Trophoblast cell (in vitro differentiated cells and primary cell): ENCODE measurements around the gene TCF15.
A peak's percentile ranks its signal among the peaks of the same experiment; 100 is the strongest.

Experiments
- DNase-seq, 2 donors: peaks; one replicate each; pipeline ENCODE4 v3.0.0-alpha.2; 2016
- H2AFZ ChIP-seq: 2 replicates; pipeline ENCODE4 v1.6.1; 2013; ENCODE audit warnings: low read length, moderate library complexity, mild to moderate bottlenecking; ENCODE audit not compliant: insufficient read depth, poor library complexity
- H2AK5ac ChIP-seq: 2 replicates; pipeline ENCODE4 v1.6.1; 2013; ENCODE audit warnings: mild to moderate bottlenecking, low read length
- H2BK120ac ChIP-seq: 2 replicates; pipeline ENCODE4 v1.6.1; 2013; ENCODE audit warnings: low read length, mild to moderate bottlenecking, moderate library complexity; ENCODE audit not compliant: insufficient read depth, poor library complexity
- H2BK12ac ChIP-seq: 2 replicates; pipeline ENCODE4 v1.6.1; 2013; ENCODE audit warnings: mild to moderate bottlenecking, low read length, moderate library complexity
- H2BK5ac ChIP-seq: 2 replicates; pipeline ENCODE4 v1.6.1; 2013; ENCODE audit warnings: low read length, low read depth, moderate library complexity, mild to moderate bottlenecking; ENCODE audit not compliant: poor library complexity
- H3K14ac ChIP-seq: 2 replicates; pipeline ENCODE4 v1.6.1; 2013; ENCODE audit warnings: mild to moderate bottlenecking, low read length
- H3K18ac ChIP-seq: 2 replicates; pipeline ENCODE4 v1.6.1; 2013; ENCODE audit warnings: mild to moderate bottlenecking, low read length
- H3K23ac ChIP-seq: 2 replicates; pipeline ENCODE4 v1.6.1; 2013; ENCODE audit warnings: low read length
- H3K27ac ChIP-seq: 2 replicates; pipeline ENCODE4 v1.5.1; 2013; ENCODE audit warnings: low read depth, mild to moderate bottlenecking, inconsistent platforms, low read length, moderate library complexity
- H3K27me3 ChIP-seq: 2 replicates; pipeline ENCODE4 v1.6.1; 2013; ENCODE audit warnings: inconsistent platforms, mild to moderate bottlenecking, low read length, moderate library complexity; ENCODE audit not compliant: insufficient read depth
- H3K36me3 ChIP-seq, 2 experiments: 1 replicate in 1 of 2; 2 replicates in 1 of 2; pipeline ENCODE4 v1.6.1; 2013; ENCODE audit warnings: low read length in 2 of 2, mild to moderate bottlenecking in 2 of 2, moderate library complexity in 1 of 2; ENCODE audit not compliant: insufficient read depth in 2 of 2, control insufficient read depth in 1 of 2
- H3K4ac ChIP-seq: 2 replicates; pipeline ENCODE4 v1.6.1; 2013; ENCODE audit warnings: low read depth, mild to moderate bottlenecking, low read length, moderate library complexity
- H3K4me1 ChIP-seq, 2 experiments: 1 replicate in 1 of 2; 2 replicates in 1 of 2; pipeline ENCODE4 v1.6.1; 2013; ENCODE audit warnings: low read length in 2 of 2, mild to moderate bottlenecking in 2 of 2, moderate library complexity in 1 of 2; ENCODE audit not compliant: insufficient read depth in 2 of 2, control insufficient read depth in 1 of 2
- H3K4me2 ChIP-seq: 2 replicates; pipeline ENCODE4 v1.6.1; 2013; ENCODE audit warnings: inconsistent platforms, mild to moderate bottlenecking, low read length, moderate library complexity
- H3K4me3 ChIP-seq: 2 replicates; pipeline ENCODE4 v1.5.1; 2013; ENCODE audit warnings: mild to moderate bottlenecking, low read depth, low read length, inconsistent platforms
- H3K79me1 ChIP-seq: one replicate; pipeline ENCODE4 v1.6.1; 2013; ENCODE audit warnings: low read length
- H3K79me2 ChIP-seq: 2 replicates; pipeline ENCODE4 v1.6.1; 2013; ENCODE audit warnings: low read length, mild to moderate bottlenecking; ENCODE audit not compliant: control insufficient read depth, insufficient read depth, poor library complexity
- H3K9ac ChIP-seq: 2 replicates; pipeline ENCODE4 v1.6.1; 2013; ENCODE audit warnings: mild to moderate bottlenecking, low read length
- H3K9me3 ChIP-seq: 2 replicates; pipeline ENCODE4 v1.6.1; 2013; ENCODE audit warnings: low read depth, mild to moderate bottlenecking, control low read depth, inconsistent platforms, low read length; ENCODE audit not compliant: insufficient read depth
- H4K12ac ChIP-seq: 2 replicates; pipeline ENCODE4 v1.6.1; 2013; ENCODE audit warnings: low read depth, mild to moderate bottlenecking, low read length, moderate library complexity
- H4K8ac ChIP-seq: 2 replicates; pipeline ENCODE4 v1.6.1; 2013; ENCODE audit warnings: low read depth, mild to moderate bottlenecking, low read length, moderate library complexity
- H4K91ac ChIP-seq: one replicate; pipeline ENCODE4 v1.6.1; 2013; ENCODE audit warnings: low read depth, mild to moderate bottlenecking, low read length, moderate library complexity
- WGBS: extraction: QIAGEN DNeasy Blood & Tissue Kit; methylation state at CpG from one replicate; pipeline ENCODE4 v1.1.7; 2013; ENCODE audit warnings: missing lambda C conversion rate; ENCODE audit not compliant: insufficient read length, insufficient coverage; ENCODE audit errors: extremely low coverage; 5-methylcytosine and 5-hydroxymethylcytosine counted together

Gene TCF15

DNA sequence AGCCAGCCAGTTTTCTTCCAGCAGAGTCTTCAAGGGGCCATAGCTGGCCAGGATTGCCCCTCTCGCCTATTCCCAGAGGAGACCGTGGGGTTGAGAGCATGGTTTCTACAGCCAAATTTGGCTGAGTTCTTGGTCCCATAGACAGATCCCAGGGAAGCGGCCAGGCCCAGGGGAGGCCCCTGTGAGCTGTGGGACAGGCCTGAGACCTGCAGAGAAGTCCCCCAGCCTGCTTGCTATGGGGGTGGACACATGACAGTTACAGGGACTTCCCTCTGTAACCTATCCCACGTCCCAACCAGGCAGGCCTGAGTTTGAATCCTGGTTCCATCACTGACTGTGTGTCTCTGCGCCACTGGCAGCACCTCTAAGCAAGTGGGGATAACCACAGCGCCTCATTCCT lies 2.6 kb downstream of the TCF15 start:
- Histone ChIP-seq H2BK12ac (no peak overlapping the region), H2BK120ac (no peak overlapping the region), H4K91ac (no peak overlapping the region), H3K9me3 (peaks cover 2% of the 10 kb centered on the region), H2AK5ac (no peak overlapping the region), H2AFZ (no peak overlapping the region), H3K79me1 (peaks cover 5% of the 10 kb centered on the region), H4K12ac (no peak overlapping the region), H3K18ac (no peak overlapping the region), H3K4me3 (no peak overlapping the region), H2BK5ac (no peak overlapping the region), H3K9ac (no peak overlapping the region), H3K4ac (no peak overlapping the region), H3K4me2 (no peak overlapping the region), H3K79me2 (no peaks in the 10 kb centered on the region), H3K4me1 (peaks cover 28 to 37% of the 10 kb centered on the region in 2 experiments), H3K27me3 (peaks cover 25% of the 10 kb centered on the region), H3K14ac (no peak overlapping the region), H3K23ac (no peak overlapping the region), H4K8ac (no peak overlapping the region), H3K27ac (no peak overlapping the region), H3K36me3 (no peaks in the 10 kb centered on the region)
- no peak for DNase-seq
- no CpG with 5 or more reads among the region's 6 CpGs for WGBS

DNA sequence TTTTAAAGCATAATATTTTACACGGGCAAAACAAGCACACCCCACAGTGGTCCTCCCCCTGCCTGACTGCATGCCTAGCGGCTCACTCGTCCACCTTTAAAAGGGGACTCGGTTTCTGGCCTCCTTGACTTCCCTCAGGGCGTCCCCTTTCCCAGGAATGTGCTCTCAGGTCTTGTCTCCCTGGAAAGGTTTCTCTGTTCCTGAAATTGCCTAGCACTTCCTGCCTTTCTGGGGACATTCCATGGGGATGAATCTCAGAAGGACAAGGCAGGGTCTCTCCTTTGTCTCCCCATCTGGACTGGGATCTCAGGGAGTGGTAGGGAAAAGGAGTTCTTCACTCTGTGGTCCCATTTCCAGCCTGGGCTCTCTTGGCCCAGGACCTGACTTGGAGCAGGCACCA lies 4.9 kb downstream of the TCF15 start:
- no peaks in the 10 kb centered on the region for H3K36me3 ChIP-seq
- no peak overlapping the region for H2AFZ ChIP-seq
- H2AK5ac ChIP-seq = no peak overlapping the region
- no peak overlapping the region for H4K8ac ChIP-seq
- H4K91ac ChIP-seq = peak overlapping the region; percentile 56
- H3K4ac ChIP-seq = no peak overlapping the region
- peaks cover 5% of the 10 kb centered on the region for H3K79me1 ChIP-seq
- peak overlapping the region; percentile 67 for H3K14ac ChIP-seq
- peak overlapping the region; percentile 79 for H3K27ac ChIP-seq
- H3K9ac ChIP-seq = no peak overlapping the region
- peaks cover 2% of the 10 kb centered on the region for H3K9me3 ChIP-seq
- WGBS = no CpG with 5 or more reads among the region's 5 CpGs
- H3K18ac ChIP-seq = peak overlapping the region; percentile 20
- H3K27me3 ChIP-seq = peaks cover 20% of the 10 kb centered on the region
- H2BK12ac ChIP-seq = peak overlapping the region; percentile 55
- H3K4me3 ChIP-seq = no peak overlapping the region
- H3K23ac ChIP-seq = no peak overlapping the region
- H3K4me1 ChIP-seq = peaks cover 18 to 26% of the 10 kb centered on the region in 2 experiments
- no peak overlapping the region for H2BK5ac ChIP-seq
- peak overlapping the region; percentile 48 for H2BK120ac ChIP-seq
- H4K12ac ChIP-seq = no peak overlapping the region
- H3K4me2 ChIP-seq = no peak overlapping the region
- no peak for DNase-seq
- H3K79me2 ChIP-seq = no peaks in the 10 kb centered on the region

GRCh38 chr20:603116-603640 lies 6.9 kb downstream of the TCF15 start:
- Histone ChIP-seq H3K27ac (no peak overlapping the region), H3K9ac (no peak overlapping the region), H2AFZ (no peak overlapping the region), H3K79me1 (peaks cover 5% of the 10 kb centered on the region), H3K27me3 (no peaks in the 10 kb centered on the region), H3K23ac (no peak overlapping the region), H3K36me3 (no peaks in the 10 kb centered on the region), H4K12ac (no peak overlapping the region), H4K91ac (no peak overlapping the region), H4K8ac (no peak overlapping the region), H3K4ac (no peak overlapping the region), H3K4me2 (no peak overlapping the region), H3K4me1 (peaks cover 14 to 17% of the 10 kb centered on the region in 2 experiments), H3K9me3 (no peaks in the 10 kb centered on the region), H2BK12ac (no peak overlapping the region), H2AK5ac (peak overlapping the region; percentile 47), H3K4me3 (no peak overlapping the region), H3K14ac (no peak overlapping the region), H3K18ac (no peak overlapping the region), H3K79me2 (no peaks in the 10 kb centered on the region), H2BK5ac (no peak overlapping the region), H2BK120ac (no peak overlapping the region)
- no peak for DNase-seq
- WGBS = no CpG with 5 or more reads among the region's 8 CpGs

DNA sequence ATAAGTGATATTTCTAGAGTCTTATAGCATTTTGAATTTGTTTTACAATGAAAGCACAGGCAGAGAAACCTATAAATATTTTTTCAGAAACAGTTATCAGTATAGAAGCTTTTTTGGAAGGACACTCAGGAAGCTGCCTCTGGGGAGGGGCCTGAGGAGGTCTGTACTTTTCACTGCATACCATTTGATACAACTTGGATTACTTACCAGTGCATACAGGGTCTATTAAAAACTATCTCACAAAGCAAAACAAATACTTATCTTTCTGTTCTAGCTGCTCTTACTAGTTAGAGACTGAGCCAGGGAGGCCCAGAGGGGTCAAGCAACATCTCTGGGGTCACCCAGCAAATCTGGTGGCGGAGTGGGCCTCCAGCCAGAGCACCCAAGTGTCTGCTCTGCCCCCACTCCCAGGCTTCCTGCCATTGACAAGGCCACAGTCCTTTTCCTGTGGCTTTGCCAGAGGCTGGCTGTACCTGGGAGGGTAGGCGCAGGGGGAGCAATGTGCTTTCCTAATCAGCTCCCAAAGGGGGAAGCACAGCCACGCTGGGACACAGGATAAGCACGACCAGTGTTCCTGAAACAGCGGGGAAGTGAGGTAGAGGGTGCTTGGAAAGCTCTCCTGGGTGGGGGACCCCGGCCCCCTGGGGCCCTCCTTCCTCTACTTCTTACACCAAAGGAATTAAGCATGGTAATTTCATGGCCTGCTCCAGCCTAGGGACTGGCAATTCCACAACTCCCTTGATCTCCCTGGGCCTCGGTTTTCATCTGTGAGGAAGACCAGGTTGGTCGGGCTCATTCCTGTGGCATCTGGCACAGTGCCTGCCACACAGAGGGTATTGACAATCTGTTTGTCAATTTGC lies 7.8 kb downstream of the TCF15 start:
- Histone ChIP-seq H4K8ac (no peak overlapping the region), H3K4ac (no peak overlapping the region), H4K12ac (no peak overlapping the region), H3K36me3 (no peaks in the 10 kb centered on the region), H3K4me3 (no peak overlapping the region), H3K4me1 (peaks cover 14 to 17% of the 10 kb centered on the region in 2 experiments), H2AFZ (no peak overlapping the region), H3K27me3 (no peaks in the 10 kb centered on the region), H3K18ac (no peak overlapping the region), H2BK5ac (no peak overlapping the region), H2BK120ac (no peak overlapping the region), H3K14ac (no peak overlapping the region), H3K9ac (no peak overlapping the region), H3K23ac (no peak overlapping the region), H3K79me1 (peaks cover 5% of the 10 kb centered on the region), H3K4me2 (no peak overlapping the region), H3K27ac (no peak overlapping the region), H2AK5ac (no peak overlapping the region), H3K79me2 (no peaks in the 10 kb centered on the region), H3K9me3 (peaks cover 1% of the 10 kb centered on the region), H2BK12ac (peak overlapping the region; percentile 29), H4K91ac (no peak overlapping the region)
- WGBS = no CpG with 5 or more reads among the region's 8 CpGs
- no peak for DNase-seq
